HUES6 (cell line): Measurements from ENCODE around the gene IGSF11.

Experiments
- H3K27ac ChIP-seq: 2 replicates; pipeline ENCODE4 v1.7.0; 2013; ENCODE audit warnings: low read depth, mild to moderate bottlenecking, low read length, inconsistent platforms
- H3K27me3 ChIP-seq: 2 replicates; pipeline ENCODE4 v1.6.1; 2013; ENCODE audit warnings: low read length; ENCODE audit not compliant: control insufficient read depth, insufficient read depth
- H3K36me3 ChIP-seq: 2 replicates; pipeline ENCODE4 v1.6.1; 2013; ENCODE audit warnings: low read length; ENCODE audit not compliant: control insufficient read depth, insufficient read depth
- H3K4me1 ChIP-seq: 2 replicates; pipeline ENCODE4 v1.6.1; 2013; ENCODE audit warnings: low read length; ENCODE audit not compliant: control insufficient read depth, insufficient read depth
- H3K4me3 ChIP-seq: 2 replicates; pipeline ENCODE4 v1.5.1; 2013; ENCODE audit warnings: low read depth, low read length
- H3K9ac ChIP-seq: one replicate; pipeline ENCODE4 v1.6.1; 2013; ENCODE audit warnings: mild to moderate bottlenecking, low read length
- H3K9me3 ChIP-seq: 2 replicates; pipeline ENCODE4 v1.6.1; 2013; ENCODE audit warnings: low read depth, low read length; ENCODE audit not compliant: control insufficient read depth, insufficient read depth

IGSF11 gene

DNA sequence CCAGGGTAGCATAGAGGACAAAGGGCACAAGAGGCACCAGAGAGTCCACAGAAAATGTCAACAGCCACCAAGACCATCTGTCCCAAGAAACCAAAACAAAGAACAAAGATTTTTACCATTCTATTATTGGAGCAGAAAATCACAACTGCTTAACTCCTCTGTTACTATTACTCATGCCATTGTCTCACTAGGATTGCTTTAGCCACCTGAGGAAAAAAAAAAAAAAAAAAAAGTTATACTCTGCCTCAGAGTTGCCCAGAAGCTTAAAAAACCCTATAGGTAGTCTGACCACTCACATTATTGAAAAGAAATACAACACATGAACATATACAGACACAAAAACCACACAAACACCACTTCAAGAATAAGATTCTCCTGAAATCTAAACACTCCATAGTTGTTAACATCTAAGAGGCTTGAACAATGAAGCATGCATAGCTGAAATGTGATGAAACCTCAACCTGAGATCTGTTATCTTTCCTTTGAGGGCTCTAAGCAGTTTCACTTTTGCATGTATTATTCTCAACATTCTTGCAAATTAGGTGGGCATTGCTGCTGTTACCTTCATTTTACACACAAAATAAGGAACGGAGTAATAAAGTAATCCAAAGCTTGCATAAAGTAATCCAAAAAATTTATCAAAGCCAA, 85.4 kb downstream of the IGSF11 start:
- Histone ChIP-seq H3K27me3 (no peaks in the 10 kb centered on the region), H3K4me3 (no peak overlapping the region), H3K27ac (no peak overlapping the region), H3K9me3 (no peaks in the 10 kb centered on the region), H3K9ac (no peak overlapping the region), H3K36me3 (no peaks in the 10 kb centered on the region), H3K4me1 (0 out of 2 replicates have a peak, but pooled peaks cover 4% of the 10 kb centered on the region)

DNA sequence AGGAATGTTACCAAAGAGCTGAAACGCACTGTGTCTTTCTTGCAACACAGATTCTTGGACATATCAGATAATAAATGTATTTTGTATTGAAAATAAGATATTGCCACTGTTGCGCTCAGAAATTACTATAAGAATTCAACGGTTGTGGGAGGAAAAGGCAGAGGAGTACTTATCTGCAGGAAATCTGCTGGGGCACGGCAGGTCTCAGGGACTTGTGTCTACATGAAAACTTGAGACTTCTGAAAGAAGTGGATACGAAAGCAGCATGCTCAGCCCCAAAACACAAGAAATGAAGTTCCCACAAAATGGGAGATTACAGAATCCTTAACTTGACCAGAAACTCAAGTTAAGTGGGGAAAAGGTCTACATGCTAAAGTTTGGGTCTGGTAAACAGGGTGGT, 86.5 kb downstream of the IGSF11 start:
- Histone ChIP-seq H3K4me1 (0 out of 2 replicates have a peak, but pooled peaks cover 4% of the 10 kb centered on the region), H3K9me3 (no peaks in the 10 kb centered on the region), H3K27me3 (no peaks in the 10 kb centered on the region), H3K36me3 (no peaks in the 10 kb centered on the region), H3K9ac (no peak overlapping the region), H3K27ac (no peak overlapping the region), H3K4me3 (no peak overlapping the region)

DNA sequence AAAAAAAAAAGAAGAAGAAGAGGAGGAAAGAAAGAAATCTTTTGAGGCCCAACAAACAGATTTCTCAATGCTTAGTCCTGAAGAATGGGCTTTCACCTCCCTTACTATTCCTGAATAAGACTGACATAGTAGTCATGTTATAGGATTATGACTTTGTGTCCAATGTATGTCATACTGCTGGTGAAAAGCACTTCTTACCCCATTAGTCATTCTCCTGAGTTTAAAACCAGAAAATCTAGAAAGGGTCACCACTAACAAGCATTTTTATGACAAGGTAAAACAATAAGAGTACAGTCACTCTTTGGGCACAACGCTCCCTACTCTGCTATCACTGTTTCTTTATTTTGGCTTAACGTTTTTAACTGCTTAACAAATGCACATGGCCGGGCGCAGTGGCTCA, 88.2 kb downstream of the IGSF11 start:
- H3K27ac ChIP-seq: no peak overlapping the region

DNA sequence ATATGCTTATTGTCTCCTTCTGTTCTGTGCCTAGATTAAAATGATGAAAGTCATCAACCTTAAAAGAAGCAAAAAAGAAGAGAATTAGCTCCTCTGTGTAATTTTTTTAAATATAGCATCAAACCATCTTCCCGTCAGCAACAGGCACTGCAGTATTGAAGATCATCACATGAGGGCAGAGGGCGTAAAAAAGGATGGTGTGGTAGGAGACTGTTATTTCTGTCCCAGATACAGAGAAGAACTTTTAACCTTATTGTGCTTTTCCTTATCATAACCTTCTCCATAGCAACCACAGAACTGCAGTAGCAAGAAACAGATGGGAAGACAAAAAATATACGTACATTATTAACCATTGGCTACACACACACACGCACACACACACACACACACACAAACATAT, 88.8 kb downstream of the IGSF11 start:
- Histone ChIP-seq H3K27me3 (no peaks in the 10 kb centered on the region), H3K9ac (no peak overlapping the region), H3K27ac (no peak overlapping the region), H3K36me3 (no peaks in the 10 kb centered on the region), H3K9me3 (no peaks in the 10 kb centered on the region), H3K4me3 (no peak overlapping the region), H3K4me1 (0 out of 2 replicates have a peak, but pooled peaks cover 4% of the 10 kb centered on the region)

More for the DNA sequence above, 88.2 kb downstream of the IGSF11 start:
- Histone ChIP-seq H3K36me3 (no peaks in the 10 kb centered on the region), H3K27me3 (no peaks in the 10 kb centered on the region), H3K9ac (no peak overlapping the region), H3K4me1 (0 out of 2 replicates have a peak, but pooled peaks cover 4% of the 10 kb centered on the region), H3K4me3 (no peak overlapping the region), H3K9me3 (no peaks in the 10 kb centered on the region)

DNA sequence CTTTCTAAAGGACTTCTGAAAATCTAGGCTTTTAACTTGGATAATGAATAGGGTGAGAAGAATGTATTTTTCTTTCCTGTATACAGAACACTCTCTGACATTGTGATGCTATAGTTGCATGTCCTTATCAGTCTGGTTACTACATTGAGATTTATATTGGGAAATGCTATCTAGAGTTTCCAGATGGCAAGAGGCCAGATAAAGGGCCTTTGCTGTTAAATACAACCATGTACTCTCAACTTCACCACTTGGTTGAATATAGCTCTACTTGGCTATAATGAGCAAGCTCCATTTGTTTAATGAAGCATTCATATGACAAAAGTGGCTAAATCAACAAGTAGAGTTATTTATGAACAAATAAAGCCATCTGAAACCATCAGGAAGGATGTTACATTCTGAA, 91.0 kb downstream of the IGSF11 start:
- Histone ChIP-seq H3K36me3 (no peaks in the 10 kb centered on the region), H3K9me3 (no peaks in the 10 kb centered on the region), H3K27ac (no peak overlapping the region), H3K4me1 (no peaks in the 10 kb centered on the region; the same call in 1 of the 2 replicates), H3K27me3 (no peaks in the 10 kb centered on the region), H3K4me3 (no peak overlapping the region), H3K9ac (no peak overlapping the region)

DNA sequence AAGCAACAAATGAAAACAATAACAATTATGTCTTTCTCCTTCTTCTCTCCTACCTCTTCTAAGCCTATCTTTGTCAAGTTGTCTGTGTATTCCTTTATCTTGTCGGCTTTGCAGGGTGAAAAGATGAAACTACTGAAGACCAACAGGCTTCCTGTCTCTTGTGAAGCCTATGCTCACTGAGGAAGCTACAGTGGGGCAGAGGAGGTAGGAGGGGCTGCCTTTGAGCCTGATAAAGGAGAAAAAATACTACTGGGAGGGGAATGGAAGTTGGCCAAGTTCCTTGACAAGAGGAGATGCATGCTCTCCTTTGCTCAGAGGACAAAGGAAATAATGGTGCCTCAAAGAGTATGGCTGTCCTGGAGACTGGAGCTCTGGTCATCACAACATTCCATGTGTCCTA, 92.0 kb downstream of the IGSF11 start:
- H3K4me3 ChIP-seq: no peak overlapping the region
- H3K4me1 ChIP-seq: no peaks in the 10 kb centered on the region; the same call in 1 of the 2 replicates
- H3K27ac ChIP-seq: no peak overlapping the region
- H3K36me3 ChIP-seq: no peaks in the 10 kb centered on the region
- no peak overlapping the region for H3K9ac ChIP-seq
- H3K9me3 ChIP-seq: no peaks in the 10 kb centered on the region
- H3K27me3 ChIP-seq: no peaks in the 10 kb centered on the region

DNA sequence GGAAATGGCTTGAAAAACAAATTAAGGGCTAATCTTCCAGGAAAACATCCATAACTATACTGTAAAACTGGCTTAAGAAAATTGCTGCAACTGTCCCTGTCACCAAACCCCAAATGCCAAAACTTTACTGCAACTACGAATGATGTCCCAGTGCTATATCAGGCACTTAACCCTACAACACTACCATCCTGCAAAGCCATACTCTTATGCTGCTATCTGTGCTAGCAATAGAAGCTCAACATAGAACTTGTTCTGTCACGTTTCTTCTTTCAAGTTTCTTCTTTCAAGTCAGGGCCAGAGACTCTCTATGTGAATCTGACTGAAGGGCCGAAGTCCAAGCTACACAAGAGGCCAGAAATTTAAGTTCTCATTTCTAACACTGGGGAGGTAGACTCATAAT, 92.5 kb downstream of the IGSF11 start:
- H3K9ac ChIP-seq: no peak overlapping the region
- no peaks in the 10 kb centered on the region for H3K27me3 ChIP-seq
- H3K27ac ChIP-seq: no peak overlapping the region
- no peaks in the 10 kb centered on the region for H3K36me3 ChIP-seq
- no peak overlapping the region for H3K4me3 ChIP-seq
- no peaks in the 10 kb centered on the region for H3K9me3 ChIP-seq
- no peaks in the 10 kb centered on the region; the same call in 1 of the 2 replicates for H3K4me1 ChIP-seq

DNA sequence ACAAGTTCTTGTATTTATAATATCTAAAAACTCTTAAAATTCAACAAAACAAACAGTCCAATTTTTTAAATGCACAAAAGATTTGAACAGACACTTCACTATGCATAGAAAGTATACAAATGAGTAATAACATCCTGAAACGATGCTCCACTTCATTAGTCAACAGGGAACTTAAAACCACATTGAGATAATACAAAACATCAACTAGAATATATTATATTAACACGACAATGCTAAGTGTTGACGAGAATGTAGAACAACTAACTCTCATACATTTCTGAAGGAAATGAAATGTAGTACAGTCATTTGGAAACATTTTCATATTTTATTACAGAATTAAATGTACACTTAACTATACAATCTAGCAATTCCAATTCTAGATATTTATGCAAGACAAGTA, 93.4 kb downstream of the IGSF11 start:
- H3K4me3 ChIP-seq: no peak overlapping the region
- no peaks in the 10 kb centered on the region for H3K27me3 ChIP-seq
- no peaks in the 10 kb centered on the region for H3K9me3 ChIP-seq
- no peak overlapping the region for H3K27ac ChIP-seq
- H3K4me1 ChIP-seq: no peaks in the 10 kb centered on the region; the same call in 1 of the 2 replicates
- no peaks in the 10 kb centered on the region for H3K36me3 ChIP-seq
- H3K9ac ChIP-seq: no peak overlapping the region

DNA sequence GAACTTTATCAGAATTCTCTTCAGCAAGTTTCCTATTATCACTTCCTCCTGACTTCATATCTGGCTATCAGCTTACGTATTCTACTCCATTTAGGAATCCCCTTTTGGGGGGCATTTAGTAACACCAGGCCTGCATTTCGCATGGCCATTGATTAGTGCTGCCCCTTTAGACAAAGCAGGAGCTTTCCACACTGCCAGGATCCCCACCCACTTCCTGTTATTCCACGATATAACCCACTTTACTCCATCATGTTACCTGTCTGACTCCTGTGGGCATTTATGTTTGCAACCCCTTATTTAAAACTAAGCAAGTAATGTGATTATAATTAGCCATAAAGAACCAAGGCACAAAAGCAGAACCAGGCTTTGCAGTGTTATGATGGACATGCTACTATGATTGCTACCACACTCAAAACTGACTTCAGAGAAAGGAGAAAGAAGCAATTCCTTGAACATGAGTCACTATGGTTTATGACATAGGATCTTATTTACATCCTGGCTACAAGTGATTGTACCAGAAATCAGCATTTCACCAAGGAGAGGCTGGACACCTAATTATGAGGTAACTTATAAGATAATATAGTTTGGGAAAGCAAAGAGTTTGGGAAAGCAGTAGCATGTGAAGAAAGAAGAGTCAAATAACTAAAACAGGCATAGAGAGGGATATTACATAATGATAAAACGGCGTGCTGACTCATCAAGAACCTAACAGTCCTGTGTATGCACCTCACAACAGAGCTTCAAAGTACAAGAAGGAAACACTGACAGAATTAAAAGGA, 96.3 kb downstream of the IGSF11 start:
- Histone ChIP-seq H3K4me3 (no peak overlapping the region), H3K36me3 (no peaks in the 10 kb centered on the region), H3K27ac (no peak overlapping the region), H3K9me3 (no peaks in the 10 kb centered on the region), H3K9ac (no peak overlapping the region), H3K4me1 (no peaks in the 10 kb centered on the region; the same call in 1 of the 2 replicates), H3K27me3 (no peaks in the 10 kb centered on the region)

DNA sequence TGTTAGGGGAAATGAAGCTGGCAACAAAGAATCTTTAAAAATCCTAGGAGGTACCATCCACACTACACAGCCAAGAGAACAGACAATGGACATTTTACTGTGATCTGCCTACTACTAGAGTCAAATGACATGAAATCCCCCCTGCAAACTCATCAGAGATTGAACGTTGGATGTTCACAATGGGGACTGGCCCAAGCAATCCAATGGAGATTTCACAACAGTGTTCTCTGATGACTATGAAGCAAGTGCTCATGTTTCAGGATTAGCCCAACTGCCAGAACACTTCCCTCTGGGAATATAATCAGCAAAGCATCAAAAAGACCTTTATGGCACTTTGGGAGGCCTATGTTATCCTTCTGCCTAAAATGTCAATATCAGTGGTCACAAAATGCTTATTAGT, 97.8 kb downstream of the IGSF11 start:
- Histone ChIP-seq H3K9ac (no peak overlapping the region), H3K9me3 (no peaks in the 10 kb centered on the region), H3K4me1 (no peaks in the 10 kb centered on the region; the same call in 1 of the 2 replicates), H3K4me3 (no peak overlapping the region), H3K36me3 (no peaks in the 10 kb centered on the region), H3K27me3 (no peaks in the 10 kb centered on the region), H3K27ac (no peak overlapping the region)

DNA sequence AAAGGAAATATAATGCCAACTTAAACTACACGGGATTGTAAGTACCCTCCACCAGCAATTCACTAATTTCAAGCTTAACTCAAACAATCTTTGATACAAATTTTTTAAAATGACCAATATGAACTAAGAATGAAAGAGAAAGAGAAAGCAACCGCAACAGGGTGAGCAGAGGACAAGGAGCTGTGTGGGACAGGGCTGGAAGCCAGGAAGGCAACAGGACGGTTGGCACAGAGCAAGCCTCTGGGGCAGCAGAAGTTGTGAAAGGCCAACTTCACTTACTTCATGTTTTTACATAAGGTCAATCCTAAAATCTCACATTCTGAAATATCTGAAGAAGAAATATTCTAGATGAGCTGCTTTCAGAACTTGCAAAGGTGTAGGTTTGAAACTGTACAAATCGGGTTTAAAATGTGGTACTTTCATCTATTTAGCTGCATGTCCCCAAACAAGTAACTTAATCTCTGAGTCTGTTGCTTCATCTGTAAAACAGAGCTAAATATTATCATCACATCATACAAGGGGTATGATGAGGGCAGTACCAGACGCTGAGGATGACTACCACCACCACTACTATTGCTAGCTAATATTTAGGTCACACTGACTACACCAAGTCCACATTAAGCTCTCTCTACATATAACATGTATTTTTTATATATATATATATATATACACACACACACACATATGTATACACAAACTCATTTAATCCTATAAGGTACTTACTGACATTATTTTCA, 101.7 kb downstream of the IGSF11 start:
- no peak overlapping the region for H3K27ac ChIP-seq
- H3K9me3 ChIP-seq: no peaks in the 10 kb centered on the region
- H3K36me3 ChIP-seq: no peaks in the 10 kb centered on the region
- no peak overlapping the region for H3K4me3 ChIP-seq
- H3K4me1 ChIP-seq: no peaks in the 10 kb centered on the region
- H3K27me3 ChIP-seq: no peaks in the 10 kb centered on the region
- H3K9ac ChIP-seq: no peak overlapping the region
